GM12872 (cell line): ENCODE results near the gene DENND2D.

Experiments
- TF ChIP-seq, protein P1 (sequence below): IDR thresholded peaks from 3 replicates; pipeline ENCODE4 v1.5.1; 2011; ENCODE audit warnings: low read depth, mild to moderate bottlenecking, low read length, moderate library complexity; ENCODE audit not compliant: insufficient read depth

Gene DENND2D

DNA sequence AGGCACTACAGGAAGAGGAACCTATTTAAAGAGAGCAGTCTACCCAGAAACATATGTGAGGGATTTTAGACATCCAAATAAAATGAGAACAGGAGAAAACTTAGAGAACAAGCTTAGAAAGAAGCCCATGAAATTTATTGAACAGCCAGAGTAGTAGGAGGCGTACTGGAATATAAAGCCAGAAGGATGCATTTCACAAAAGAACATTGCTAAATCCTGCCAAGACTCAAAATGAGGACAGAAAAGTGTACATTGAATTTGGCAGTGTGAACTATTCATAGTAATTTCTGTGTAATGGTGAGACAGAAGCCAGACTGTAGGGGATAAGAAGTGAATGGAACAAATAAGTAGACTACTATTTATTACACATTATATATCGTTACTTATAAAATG lies 38.0 kb downstream of the DENND2D start:
- TF ChIP-seq, protein P1, sequence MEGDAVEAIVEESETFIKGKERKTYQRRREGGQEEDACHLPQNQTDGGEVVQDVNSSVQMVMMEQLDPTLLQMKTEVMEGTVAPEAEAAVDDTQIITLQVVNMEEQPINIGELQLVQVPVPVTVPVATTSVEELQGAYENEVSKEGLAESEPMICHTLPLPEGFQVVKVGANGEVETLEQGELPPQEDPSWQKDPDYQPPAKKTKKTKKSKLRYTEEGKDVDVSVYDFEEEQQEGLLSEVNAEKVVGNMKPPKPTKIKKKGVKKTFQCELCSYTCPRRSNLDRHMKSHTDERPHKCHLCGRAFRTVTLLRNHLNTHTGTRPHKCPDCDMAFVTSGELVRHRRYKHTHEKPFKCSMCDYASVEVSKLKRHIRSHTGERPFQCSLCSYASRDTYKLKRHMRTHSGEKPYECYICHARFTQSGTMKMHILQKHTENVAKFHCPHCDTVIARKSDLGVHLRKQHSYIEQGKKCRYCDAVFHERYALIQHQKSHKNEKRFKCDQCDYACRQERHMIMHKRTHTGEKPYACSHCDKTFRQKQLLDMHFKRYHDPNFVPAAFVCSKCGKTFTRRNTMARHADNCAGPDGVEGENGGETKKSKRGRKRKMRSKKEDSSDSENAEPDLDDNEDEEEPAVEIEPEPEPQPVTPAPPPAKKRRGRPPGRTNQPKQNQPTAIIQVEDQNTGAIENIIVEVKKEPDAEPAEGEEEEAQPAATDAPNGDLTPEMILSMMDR: no peak

DNA sequence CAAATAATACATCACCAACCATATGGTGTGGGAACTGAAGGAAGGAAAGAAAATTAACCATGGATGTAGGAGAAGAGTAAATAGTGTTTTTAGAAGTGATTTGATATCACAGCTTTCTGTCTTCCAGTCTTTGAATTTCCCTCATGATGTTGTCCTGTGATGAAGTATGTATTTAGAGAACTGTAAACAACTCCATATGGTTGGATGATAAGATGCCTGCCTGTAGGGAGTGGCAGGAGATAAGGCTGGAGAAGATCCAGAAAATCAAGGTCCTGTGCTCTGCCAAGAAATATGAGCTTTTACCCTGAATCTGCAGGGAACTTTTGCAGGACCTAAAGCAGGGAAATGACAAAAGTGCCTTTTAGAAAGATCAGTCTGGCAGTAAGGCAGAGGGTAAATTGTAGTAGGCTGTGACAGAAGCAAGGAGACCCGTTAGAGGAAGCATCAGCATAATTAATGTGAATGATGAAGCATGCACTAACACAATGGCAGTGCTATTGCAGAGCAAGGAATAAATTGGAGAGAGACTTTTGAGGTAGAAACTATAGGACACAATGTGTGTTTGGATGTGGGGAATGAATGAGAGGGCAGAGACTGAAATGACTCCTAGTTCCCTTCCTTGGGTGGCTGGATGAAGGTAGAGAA lies 38.5 kb downstream of the DENND2D start:
- TF ChIP-seq, protein P1: no peak

DNA sequence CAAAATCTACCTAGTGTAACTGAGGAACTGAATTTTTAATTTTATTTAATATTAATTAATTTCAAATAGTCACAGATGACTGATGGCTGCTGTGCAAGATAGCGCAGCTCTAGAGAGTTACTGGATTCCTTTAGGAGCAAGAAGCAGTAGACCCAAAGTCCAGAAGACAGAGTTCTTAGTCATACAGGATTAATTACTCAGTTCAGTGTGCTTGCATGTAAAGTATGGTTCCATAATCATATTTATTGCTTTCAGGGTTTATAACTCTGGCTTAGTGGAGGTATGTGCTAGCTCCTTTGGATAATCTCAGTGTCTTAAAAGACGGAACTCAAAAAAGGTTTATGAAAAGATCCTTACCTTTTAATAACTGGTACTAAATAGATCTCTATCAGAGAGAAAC lies 43.0 kb downstream of the DENND2D start:
- TF ChIP-seq, protein P1: no peak

DNA sequence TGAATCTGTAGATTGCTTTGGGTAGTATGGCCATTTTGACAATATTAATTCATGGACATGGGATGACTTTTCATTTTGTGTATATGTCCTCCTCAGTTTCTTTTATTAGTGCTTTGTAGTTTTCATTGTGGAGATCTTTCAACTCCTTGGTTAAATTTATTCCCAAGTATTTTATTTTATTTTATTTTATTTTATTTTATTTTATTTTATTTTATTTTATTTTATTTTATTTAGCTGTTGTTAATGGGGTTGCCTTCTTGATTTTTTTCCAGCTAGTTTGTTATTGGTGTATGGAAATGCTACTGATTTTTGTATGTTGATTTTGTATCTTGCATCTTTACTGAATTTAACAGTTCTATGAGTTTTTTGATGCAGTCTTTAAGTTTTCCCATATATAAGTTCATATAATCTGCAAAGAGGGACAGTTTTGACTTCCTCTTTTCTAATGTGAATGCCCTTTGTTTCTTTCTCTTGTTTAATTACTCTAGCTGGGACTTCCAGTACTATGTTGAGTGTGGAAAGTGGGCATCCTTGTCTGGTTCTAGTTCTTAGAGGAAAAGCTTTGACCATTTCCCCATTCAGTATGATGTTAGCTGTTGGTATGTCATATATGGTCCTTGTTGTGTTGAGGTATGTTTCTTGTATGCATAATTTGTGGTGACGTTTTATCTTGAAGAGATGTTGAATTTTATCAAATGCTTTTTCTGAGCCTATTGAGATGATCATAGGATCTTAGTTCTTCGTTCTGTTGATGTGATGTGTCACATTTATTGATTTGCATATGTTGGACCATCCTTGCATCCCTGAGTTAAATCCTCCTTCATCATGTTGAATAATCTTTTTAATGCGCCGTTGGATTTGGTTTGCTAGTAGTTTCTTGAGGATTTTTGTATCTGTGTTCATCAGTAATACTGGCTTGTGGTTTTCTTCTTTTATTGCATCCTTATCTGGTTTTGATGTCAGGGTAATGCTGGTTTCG lies 46.1 kb downstream of the DENND2D start:
- TF ChIP-seq, protein P1: no peak

DNA sequence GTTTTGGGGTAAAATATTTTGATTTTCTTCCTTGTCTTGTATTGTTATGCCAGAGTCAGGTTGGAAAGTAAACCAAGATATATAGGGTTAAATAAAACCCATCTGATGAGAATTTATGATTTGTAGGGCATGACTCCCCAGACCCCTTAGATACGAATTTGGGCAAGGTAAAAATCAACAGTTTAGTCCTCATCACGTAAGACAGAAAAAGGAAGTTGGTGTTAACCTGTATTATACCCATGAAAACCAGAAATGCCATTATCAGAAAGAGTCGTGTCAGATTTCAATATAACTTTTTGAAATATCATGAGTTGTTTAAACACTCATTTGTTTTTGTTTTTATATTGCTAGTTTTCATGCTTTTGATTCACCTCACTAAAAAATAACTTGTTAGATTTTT lies 48.6 kb downstream of the DENND2D start:
- TF ChIP-seq, protein P1: no peak

DNA sequence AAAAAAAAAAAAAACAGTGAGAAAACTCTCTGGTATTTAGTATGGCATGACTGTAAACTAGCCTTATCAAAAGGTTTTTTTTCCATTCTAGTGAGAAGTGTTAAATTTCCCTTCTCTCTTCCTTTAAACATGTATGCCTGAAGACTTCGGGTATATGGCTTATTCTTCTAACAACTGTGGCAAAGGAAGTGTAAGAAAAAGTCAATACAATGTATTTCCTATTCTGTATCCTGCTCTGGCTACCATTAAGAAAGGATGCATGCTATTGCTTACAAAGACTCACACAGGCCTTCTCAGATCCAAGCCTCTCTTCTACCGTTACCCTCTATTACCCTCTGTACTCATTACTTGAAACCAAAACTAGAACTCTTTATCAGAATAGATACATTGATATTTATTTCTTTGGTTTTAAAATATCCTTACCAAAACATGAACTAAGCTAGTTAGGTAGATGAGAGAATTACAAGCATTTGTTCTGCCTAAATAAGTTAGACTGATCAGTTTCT lies 52.0 kb downstream of the DENND2D start:
- TF ChIP-seq, protein P1: no peak

DNA sequence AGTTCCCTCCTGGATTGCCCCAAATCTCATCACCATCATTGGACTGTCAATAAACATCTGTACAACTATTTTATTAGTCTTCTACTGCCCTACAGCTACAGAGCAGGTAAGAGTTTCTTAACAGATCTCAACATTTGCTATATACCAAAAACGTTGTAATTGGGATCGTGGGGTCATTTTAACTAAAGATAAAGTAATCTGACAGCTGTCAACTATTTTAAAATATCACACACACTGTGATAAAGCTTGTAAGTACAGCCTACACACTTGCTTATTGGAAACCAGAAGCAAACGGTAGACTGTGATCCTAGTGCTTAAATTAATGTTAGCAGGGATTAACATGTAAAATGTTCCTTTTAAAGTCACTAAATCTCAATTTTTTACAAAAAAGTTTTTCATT lies 52.5 kb downstream of the DENND2D start:
- TF ChIP-seq, protein P1: no peak
